ENCODE results near the gene CILP.
A peak's percentile ranks its signal among the peaks of the same experiment; 100 is the strongest.

CILP gene

GRCh38 chr15:65221697-65222096, 10.4 kb upstream of the CILP start:
- DNase-seq, result no peak

GRCh38 chr15:65219137-65219536, 7.9 kb upstream of the CILP start:
- no peak for DNase-seq

GRCh38 chr15:65217526-65218482, 6.5 kb upstream of the CILP start:
- DNase-seq, result no peak

GRCh38 chr15:65215496-65215895, 4.2 kb upstream of the CILP start:
- no peak for DNase-seq

- DNase-seq, result no peak
These were observed 2.7 kb upstream of the CILP start for GRCh38 chr15:65214010-65214409.

GRCh38 chr15:65213241-65213640, 2.0 kb upstream of the CILP start:
- DNase-seq, result no peak

GRCh38 chr15:65212097-65212496, 824 bp upstream of the CILP start:
- peak; percentile 62 to 75 for DNase-seq

GRCh38 chr15:65211482-65211982, 259 bp upstream of the CILP start:
- DNase-seq, result peak; percentile 54 to 62

- no peak for DNase-seq
These were observed 1.3 kb downstream of the CILP start for GRCh38 chr15:65209701-65210643.

- no peak for DNase-seq
These were observed 2.6 kb downstream of the CILP start for GRCh38 chr15:65208647-65209046.

GRCh38 chr15:65207280-65207840, 3.9 kb downstream of the CILP start:
- no peak for DNase-seq

GRCh38 chr15:65206750-65207149, 4.5 kb downstream of the CILP start:
- DNase-seq, result no peak

- no peak for DNase-seq
These were observed 6.2 kb downstream of the CILP start for GRCh38 chr15:65204931-65205660.

- DNase-seq, result no peak
These were observed 6.9 kb downstream of the CILP start for GRCh38 chr15:65204236-65204930.

- no peak for DNase-seq
These were observed 9.4 kb downstream of the CILP start for GRCh38 chr15:65201918-65202317.

GRCh38 chr15:65198571-65198970, 12.7 kb downstream of the CILP start:
- DNase-seq, result no peak

GRCh38 chr15:65197337-65197645, 14.0 kb downstream of the CILP start:
- no peak for DNase-seq

GRCh38 chr15:65196637-65197336, 14.5 kb downstream of the CILP start:
- no peak for DNase-seq

- DNase-seq, result no peak
These were observed 15.7 kb downstream of the CILP start for GRCh38 chr15:65195548-65195923.

GRCh38 chr15:65194826-65195547, 16.3 kb downstream of the CILP start:
- DNase-seq, result no peak

GRCh38 chr15:65192016-65192415, 19.3 kb downstream of the CILP start:
- peak in 1 of 2 experiments; percentile 5 for DNase-seq
